ENCODE data around the gene KRTAP3-1. TPM values are rescaled to one million over a fixed set of nuclear protein-coding genes. Genes with fewer than 3 reads are reported as not detected.
"Not testable (repeated sequence)": the region's sequence is repeated elsewhere in the genome, so short reads cannot be mapped to it uniquely, and the experiment has no call there.

The KRTAP3-1 gene
- total and polyA plus RNA-seq, 2 experiments from 2014 or later = not detected

GRCh38 chr17:41055130-41055529, 46.2 kb upstream of the KRTAP3-1 start, which contains the start of gene KRTAP2-2:
TSS of gene KRTAP2-2 (minus strand) at chr17:41055230. CDS start at chr17:41055211, 19 bp downstream.
- not testable (repeated sequence) for H3K4me3 ChIP-seq; H3K4me2 ChIP-seq; H3K36me3 ChIP-seq (ENCODE audit: insufficient read depth); H3K27ac ChIP-seq (ENCODE audit: low read depth); ATAC-seq; H3K27me3 ChIP-seq (ENCODE audit: insufficient read depth); DNase-seq (ENCODE audit: low spot score); H3K27ac Mint-ChIP-seq; H3K36me3 Mint-ChIP-seq (ENCODE audit: low read depth); H3K79me2 ChIP-seq (replicated peaks; ENCODE audit: insufficient read depth); H3K4me1 ChIP-seq (ENCODE audit: insufficient read depth); H3K9me2 ChIP-seq (ENCODE audit: insufficient read depth); H3F3A ChIP-seq (replicated peaks; ENCODE audit: low read depth); H4K20me1 ChIP-seq (replicated peaks; ENCODE audit: insufficient read depth); H3K9me3 Mint-ChIP-seq; H2AFZ ChIP-seq; H3K27me3 Mint-ChIP-seq (ENCODE audit: insufficient read depth, low read depth, poor library complexity); H3K4me3 Mint-ChIP-seq
- peaks cover 10% of the 10 kb centered on the region for H3K4me1 Mint-ChIP-seq

GRCh38 chr17:41054556-41054955, 45.6 kb upstream of the KRTAP3-1 start:
- H3K9me2 ChIP-seq (ENCODE audit: insufficient read depth); ATAC-seq; H3K36me3 ChIP-seq (ENCODE audit: insufficient read depth); H3F3A ChIP-seq (replicated peaks; ENCODE audit: low read depth); DNase-seq (ENCODE audit: low spot score); H3K9me3 Mint-ChIP-seq; H3K79me2 ChIP-seq (replicated peaks; ENCODE audit: insufficient read depth); H3K4me3 ChIP-seq; H3K36me3 Mint-ChIP-seq (ENCODE audit: low read depth); H3K4me2 ChIP-seq; H3K27ac ChIP-seq (ENCODE audit: low read depth); H4K20me1 ChIP-seq (replicated peaks; ENCODE audit: insufficient read depth); H3K27me3 ChIP-seq (ENCODE audit: insufficient read depth); H2AFZ ChIP-seq; H3K4me3 Mint-ChIP-seq; H3K27me3 Mint-ChIP-seq (ENCODE audit: insufficient read depth, low read depth, poor library complexity); H3K27ac Mint-ChIP-seq: not testable (repeated sequence)
- peaks cover 13% of the 10 kb centered on the region for H3K4me1 ChIP-seq (ENCODE audit: insufficient read depth)
- peaks cover 14% of the 10 kb centered on the region for H3K4me1 Mint-ChIP-seq

- no peaks in the 10 kb centered on the region for H3K27me3 ChIP-seq (ENCODE audit: insufficient read depth)
- H3K36me3 Mint-ChIP-seq (ENCODE audit: low read depth) = 0 out of 3 replicates have a peak, but pooled peaks cover 3% of the 10 kb centered on the region
- no peaks in the 10 kb centered on the region for H4K20me1 ChIP-seq (replicated peaks; ENCODE audit: insufficient read depth)
- peaks cover 9% of the 10 kb centered on the region for H3K4me1 ChIP-seq (ENCODE audit: insufficient read depth)
- no peak overlapping the region for H3K4me2 ChIP-seq
- no peaks in the 10 kb centered on the region for H3K27me3 Mint-ChIP-seq (ENCODE audit: insufficient read depth, low read depth, poor library complexity)
- DNase-seq (ENCODE audit: low spot score) = no peak
- no peaks in the 10 kb centered on the region for H3F3A ChIP-seq (replicated peaks; ENCODE audit: low read depth)
- no peak for ATAC-seq
- no peak overlapping the region for H3K4me3 ChIP-seq
- H3K9me3 Mint-ChIP-seq = peaks cover 6% of the 10 kb centered on the region; the same call in 1 of the 3 replicates
- H3K4me1 Mint-ChIP-seq = peaks cover 11% of the 10 kb centered on the region
- no peak overlapping the region for H3K27ac ChIP-seq (ENCODE audit: low read depth)
- H3K9me2 ChIP-seq (ENCODE audit: insufficient read depth) = no peaks in the 10 kb centered on the region
- no peaks in the 10 kb centered on the region for H3K36me3 ChIP-seq (ENCODE audit: insufficient read depth)
- no peak overlapping the region for H2AFZ ChIP-seq
- H3K4me3 Mint-ChIP-seq = no peak overlapping the region
- H3K27ac Mint-ChIP-seq = no peak overlapping the region
- H3K79me2 ChIP-seq (replicated peaks; ENCODE audit: insufficient read depth) = no peaks in the 10 kb centered on the region
- TF ChIP-seq CREB1 (CRISPR knock-in tag; IDR thresholded peaks at IDR 0.05; ENCODE audit: low read depth) = no peak
- TF ChIP-seq STAT1 (IDR thresholded peaks at IDR 0.05; ENCODE audit: unreplicated experiment) = no peak
- no peak for TF ChIP-seq ETS1 (IDR thresholded peaks at IDR 0.05)
- no peak for TF ChIP-seq EZH2phosphoT487 (IDR thresholded peaks at IDR 0.05; ENCODE audit: unreplicated experiment)
- no peak for TF ChIP-seq POLR2AphosphoS5 (IDR thresholded peaks at IDR 0.05; ENCODE audit: low read depth)
- no peak for TF ChIP-seq REST (IDR thresholded peaks at IDR 0.05; ENCODE audit: unreplicated experiment)
- no peak for TF ChIP-seq EZH2 (IDR thresholded peaks at IDR 0.05; ENCODE audit: low read depth, unreplicated experiment)
- TF ChIP-seq JUNB (IDR thresholded peaks at IDR 0.05; ENCODE audit: unreplicated experiment) = no peak
Measured at GRCh38 chr17:41054025-41054424, 45.1 kb upstream of the KRTAP3-1 start.
